Panc1 (cell line): ENCODE data around the gene MAP4K4. TPM values are rescaled to one million over a fixed set of nuclear protein-coding genes. Genes with fewer than 3 reads are reported as not detected.

Experiments
- ATAC-seq: fragments of 200-7000 bp; cut with Tn5 transposase; 2 replicates; pipeline ENCODE4 v1.9.1; 2020; ENCODE audit warnings: mild to moderate bottlenecking, moderate library complexity
- BruUV-seq: library from RNA; stranded (reverse); fragments of 400-500 nt; replicated peaks from 2 replicates; lab custom pipeline; 2021; lab: Mats Ljungman, UMichigan
- CTCF ChIA-PET: fragments of 300-600 bp; sonication (Branson Sonifier 250); formaldehyde crosslinking; loops from one replicate; lab custom pipeline; 2022; ENCODE audit warnings: antibody characterized with exemption; lab: Charles Lee
- POLR2A ChIA-PET: fragments of 300-600 bp; sonication (Branson Sonifier 250); formaldehyde crosslinking; loops from one replicate; lab custom pipeline; 2022; ENCODE audit warnings: antibody characterized with exemption; lab: Charles Lee
- DNase-seq: peaks from one replicate; pipeline ENCODE4 v3.0.0-alpha.2; 2010; ENCODE audit warnings: low read depth, low spot score
- H3K27ac ChIP-seq: 2 replicates; pipeline ENCODE4 v1.5.1; 2011; ENCODE audit warnings: mild to moderate bottlenecking, low read length, inconsistent platforms
- H3K27me3 ChIP-seq: fragments of 200-500 bp; sonication (Bioruptor generic); 2 replicates; pipeline ENCODE4 v1.6.0; 2014; ENCODE audit warnings: low read length, inconsistent platforms; ENCODE audit not compliant: control insufficient read depth, insufficient read depth
- H3K36me3 ChIP-seq: fragments of 200-500 bp; sonication (Bioruptor generic); 2 replicates; pipeline ENCODE4 v1.5.1; 2014; ENCODE audit warnings: inconsistent platforms, mild to moderate bottlenecking, low read length, moderate library complexity; ENCODE audit not compliant: control insufficient read depth, insufficient read depth
- H3K4me1 ChIP-seq: 2 replicates; pipeline ENCODE4 v1.5.1; 2011; ENCODE audit warnings: inconsistent platforms, mild to moderate bottlenecking, low read length, moderate library complexity; ENCODE audit not compliant: control insufficient read depth, insufficient read depth
- H3K4me3 ChIP-seq, 2 experiments: 2 replicates each; pipeline ENCODE4 v1.5.1; 2011 to 2012; ENCODE audit warnings: low read depth in 2 of 2, low read length in 2 of 2, mild to moderate bottlenecking in 2 of 2, inconsistent platforms in 1 of 2, moderate library complexity in 1 of 2
- H3K9me3 ChIP-seq: fragments of 200-500 bp; sonication (Bioruptor generic); 2 replicates; pipeline ENCODE4 v1.5.1; 2014; ENCODE audit warnings: low read depth, mild to moderate bottlenecking, inconsistent platforms, low read length, moderate library complexity; ENCODE audit not compliant: control insufficient read depth, insufficient read depth
- POLR2AphosphoS5 ChIP-seq: IDR thresholded peaks from 2 replicates; pipeline ENCODE4 v1.6.1; 2012; ENCODE audit warnings: mild to moderate bottlenecking, low read depth, low read length, moderate library complexity
- REST ChIP-seq, 2 experiments: IDR thresholded peaks; 2 replicates each; pipeline ENCODE4 v1.6.1; 2011 to 2012; ENCODE audit warnings: low read depth in 2 of 2, control low read depth in 1 of 2, low read length in 1 of 2, mild to moderate bottlenecking in 1 of 2, moderate library complexity in 1 of 2; ENCODE audit not compliant: insufficient read depth in 1 of 2
- SIN3A ChIP-seq: IDR thresholded peaks from 2 replicates; pipeline ENCODE4 v1.6.1; 2012; ENCODE audit warnings: low read depth, mild to moderate bottlenecking, low read length, moderate library complexity, borderline replicate concordance; ENCODE audit not compliant: insufficient read depth
- TCF7L2 ChIP-seq: IDR thresholded peaks from 2 replicates; pipeline ENCODE4 v1.6.1; 2011; ENCODE audit warnings: mild to moderate bottlenecking, low read depth, low read length, inconsistent platforms
- in situ Hi-C: cut with HindIII; loops from 2 replicates; pipeline ENCODE4 v1.10.0; 2016; ENCODE audit warnings: low sequenced_read_pairs, low pct_unique_long_range_greater_than_20kb
- intact Hi-C: fragments of 100-400 bp; cut with micrococcal nuclease; formaldehyde crosslinking; loops from one replicate; pipeline ENCODE4 v1.10.0; 2022; ENCODE audit not compliant: unreplicated experiment
- total RNA-seq: library from RNA; stranded (reverse); gene quantifications from one replicate; pipeline ENCODE4 v1.2.1, GENCODE V29; 2021; ENCODE audit not compliant: unreplicated experiment
- TF ChIP-seq, protein P1 (sequence below): fragments of 450-650 bp; IDR thresholded peaks from 2 replicates; pipeline ENCODE4 v1.5.1; 2017; ENCODE audit warnings: mild to moderate bottlenecking

The MAP4K4 gene
- total RNA-seq, 1 experiment from 2014 or later: 68.5 TPM

DNA sequence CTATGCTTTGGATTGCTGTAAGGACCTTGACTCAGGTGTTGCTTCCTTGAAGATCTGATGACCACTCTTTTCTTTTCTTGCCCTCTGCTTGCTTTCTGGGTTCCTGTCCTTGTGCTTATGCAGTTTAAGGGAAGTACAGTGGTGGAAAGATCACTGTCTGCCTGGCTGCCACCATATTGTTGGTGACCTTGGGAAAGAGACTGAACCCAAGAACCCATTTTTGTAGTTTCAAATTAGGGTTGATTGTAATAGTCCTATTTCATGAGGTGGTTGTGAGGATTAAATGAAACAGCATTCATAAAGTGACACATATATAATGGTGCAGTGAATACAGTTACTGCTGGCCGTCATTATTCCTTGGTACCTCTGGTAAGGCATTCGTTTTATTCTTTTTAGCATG, 41.1 kb downstream of the MAP4K4 start:
- CTCF ChIA-PET: no interaction called here
- BruUV-seq: no TSS peak

DNA sequence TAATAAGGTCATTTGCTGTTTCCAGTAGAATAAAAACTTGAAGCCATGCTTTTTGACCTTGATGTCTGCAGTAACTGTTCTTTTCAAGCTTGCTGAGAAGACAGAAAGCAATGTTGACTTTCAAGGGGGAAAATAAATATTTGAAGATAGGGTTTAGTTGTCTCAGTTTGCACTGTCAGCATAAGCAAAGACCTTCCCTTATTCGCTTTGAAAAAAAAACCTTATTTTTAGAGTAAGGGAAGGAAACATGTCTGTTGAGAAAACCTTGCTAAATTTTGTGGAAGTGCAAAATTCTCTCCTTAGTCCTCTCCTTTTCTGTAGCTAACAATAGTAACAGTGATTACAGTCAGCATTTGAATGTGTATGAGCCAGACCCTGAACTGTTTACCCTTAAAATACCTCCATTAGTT, 43.1 kb downstream of the MAP4K4 start:
- no peak for TF ChIP-seq TCF7L2
- TF ChIP-seq, protein P1, sequence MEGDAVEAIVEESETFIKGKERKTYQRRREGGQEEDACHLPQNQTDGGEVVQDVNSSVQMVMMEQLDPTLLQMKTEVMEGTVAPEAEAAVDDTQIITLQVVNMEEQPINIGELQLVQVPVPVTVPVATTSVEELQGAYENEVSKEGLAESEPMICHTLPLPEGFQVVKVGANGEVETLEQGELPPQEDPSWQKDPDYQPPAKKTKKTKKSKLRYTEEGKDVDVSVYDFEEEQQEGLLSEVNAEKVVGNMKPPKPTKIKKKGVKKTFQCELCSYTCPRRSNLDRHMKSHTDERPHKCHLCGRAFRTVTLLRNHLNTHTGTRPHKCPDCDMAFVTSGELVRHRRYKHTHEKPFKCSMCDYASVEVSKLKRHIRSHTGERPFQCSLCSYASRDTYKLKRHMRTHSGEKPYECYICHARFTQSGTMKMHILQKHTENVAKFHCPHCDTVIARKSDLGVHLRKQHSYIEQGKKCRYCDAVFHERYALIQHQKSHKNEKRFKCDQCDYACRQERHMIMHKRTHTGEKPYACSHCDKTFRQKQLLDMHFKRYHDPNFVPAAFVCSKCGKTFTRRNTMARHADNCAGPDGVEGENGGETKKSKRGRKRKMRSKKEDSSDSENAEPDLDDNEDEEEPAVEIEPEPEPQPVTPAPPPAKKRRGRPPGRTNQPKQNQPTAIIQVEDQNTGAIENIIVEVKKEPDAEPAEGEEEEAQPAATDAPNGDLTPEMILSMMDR: no peak
- TF ChIP-seq POLR2AphosphoS5: no peak
- no peak for TF ChIP-seq SIN3A
- TF ChIP-seq REST (IDR thresholded peaks at IDR 0.05; ENCODE audit: insufficient read depth in 1 of 2, low read depth in 2 of 2, low read length in 1 of 2): no peak
- CTCF ChIA-PET: no interaction called here
- ATAC-seq (no peak), DNase-seq (no peak)
- Histone ChIP-seq H3K9me3 (no peaks in the 10 kb centered on the region), H3K27me3 (no peaks in the 10 kb centered on the region), H3K27ac (no peak overlapping the region), H3K4me3 (no peak overlapping the region), H3K4me1 (peaks cover 25% of the 10 kb centered on the region), H3K36me3 (no peaks in the 10 kb centered on the region)
- POLR2A ChIA-PET: no interaction called here
- intact Hi-C loops: no loop called here
- in situ Hi-C loops: no loop called here
- no TSS peak for BruUV-seq

More for the DNA sequence above, 41.1 kb downstream of the MAP4K4 start:
- TF ChIP-seq, protein P1: no peak
- TF ChIP-seq POLR2AphosphoS5: no peak
- TF ChIP-seq TCF7L2: no peak
- TF ChIP-seq SIN3A: no peak
- no peak for TF ChIP-seq REST (IDR thresholded peaks at IDR 0.05; ENCODE audit: insufficient read depth in 1 of 2, low read depth in 2 of 2, low read length in 1 of 2)
- POLR2A ChIA-PET: no interaction called here
- ATAC-seq (no peak), DNase-seq (no peak)
- intact Hi-C loops: no loop called here
- no peak overlapping the region for H3K27ac ChIP-seq
- H3K36me3 ChIP-seq: no peaks in the 10 kb centered on the region
- H3K27me3 ChIP-seq: no peaks in the 10 kb centered on the region
- no peak overlapping the region for H3K4me3 ChIP-seq
- peaks cover 21% of the 10 kb centered on the region for H3K4me1 ChIP-seq
- no peaks in the 10 kb centered on the region for H3K9me3 ChIP-seq
- in situ Hi-C loops: no loop called here
